Measurements from ENCODE around the gene CNOT6.

CNOT6 gene

GRCh38 chr5:180608572-180609310 is 114.6 kb downstream of the CNOT6 start:
- in situ Hi-C loops (cut with MboI; ENCODE audit: low pct_unique_long_range_greater_than_20kb, low sequenced_read_pairs), result no loop called here
- DNase-seq, result no peak

DNA sequence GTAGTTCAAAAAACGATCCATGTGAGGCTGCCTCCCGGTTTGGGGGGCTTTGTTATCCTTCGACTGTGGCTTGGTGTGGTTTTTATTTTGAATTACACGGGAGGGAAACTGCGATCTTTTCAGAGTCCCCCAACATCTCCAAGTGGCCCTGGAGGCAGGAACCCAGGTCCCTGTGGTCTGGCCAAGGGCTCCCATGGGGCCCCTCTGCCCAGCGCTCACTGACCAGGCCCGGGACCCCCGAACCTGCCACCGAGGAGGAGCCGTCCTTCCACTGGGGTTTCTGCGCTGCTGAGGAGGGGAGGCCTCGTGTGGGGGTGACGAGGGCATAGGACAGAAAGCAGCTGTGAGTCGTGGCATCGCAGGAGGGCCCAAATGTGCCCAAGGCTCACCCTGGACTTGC is 115.2 kb downstream of the CNOT6 start:
- DNase-seq, result no peak
- in situ Hi-C loops (cut with MboI; ENCODE audit: low pct_unique_long_range_greater_than_20kb, low sequenced_read_pairs), result no loop called here

GRCh38 chr5:180609817-180610550 is 115.8 kb downstream of the CNOT6 start:
- no peak for DNase-seq
- in situ Hi-C loops (cut with MboI; ENCODE audit: low pct_unique_long_range_greater_than_20kb, low sequenced_read_pairs), result no loop called here

- in situ Hi-C loops (cut with MboI; ENCODE audit: low pct_unique_long_range_greater_than_20kb, low sequenced_read_pairs), result no loop called here
- no peak for DNase-seq
These were observed 117.1 kb downstream of the CNOT6 start for GRCh38 chr5:180611140-180611850.

- DNase-seq, result no peak
- in situ Hi-C loops (cut with MboI; ENCODE audit: low pct_unique_long_range_greater_than_20kb, low sequenced_read_pairs), result no loop called here
These were observed 118.5 kb downstream of the CNOT6 start for GRCh38 chr5:180612683-180613082.

DNA sequence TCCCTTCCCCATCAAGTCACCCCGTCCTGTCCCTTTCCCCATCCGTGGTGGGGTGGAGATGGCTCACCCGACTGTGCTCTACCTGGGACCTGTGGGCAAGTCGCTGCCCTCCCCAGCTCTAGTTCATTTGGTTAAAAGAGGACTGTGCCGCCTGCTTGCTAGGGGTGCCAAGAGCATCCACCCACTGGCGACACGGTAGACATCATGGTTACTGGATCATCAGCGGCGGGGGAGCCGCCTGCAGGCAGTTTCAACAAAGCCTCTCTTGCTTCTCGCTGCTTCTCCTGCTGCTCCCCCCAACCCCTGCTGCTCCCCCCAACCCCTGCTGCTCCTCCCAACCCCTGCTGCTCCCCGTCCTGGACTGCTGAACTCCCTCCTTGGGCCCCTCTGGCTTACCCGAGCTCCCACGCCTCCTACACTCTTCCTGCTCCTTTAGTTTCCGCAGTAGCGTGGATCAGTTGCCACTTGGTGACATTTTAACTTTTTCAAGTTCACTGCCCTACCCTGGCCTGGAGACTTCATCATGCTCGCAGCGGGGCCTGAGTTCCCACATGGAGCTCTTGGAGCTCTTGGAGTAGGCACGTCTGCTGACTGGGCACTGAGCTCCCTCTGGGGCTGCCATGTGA is 119.1 kb downstream of the CNOT6 start:
- no peak for DNase-seq

GRCh38 chr5:180613814-180614188 is 119.6 kb downstream of the CNOT6 start:
- no peak for DNase-seq
- in situ Hi-C loops (cut with MboI; ENCODE audit: low pct_unique_long_range_greater_than_20kb, low sequenced_read_pairs), result no loop called here

More for the DNA sequence above, 119.1 kb downstream of the CNOT6 start:
- in situ Hi-C loops (cut with MboI; ENCODE audit: low pct_unique_long_range_greater_than_20kb, low sequenced_read_pairs), result no loop called here

- no peak for DNase-seq
- in situ Hi-C loops (cut with MboI; ENCODE audit: low pct_unique_long_range_greater_than_20kb, low sequenced_read_pairs), result no loop called here
These were observed 124.3 kb downstream of the CNOT6 start for GRCh38 chr5:180618487-180618828.

DNA sequence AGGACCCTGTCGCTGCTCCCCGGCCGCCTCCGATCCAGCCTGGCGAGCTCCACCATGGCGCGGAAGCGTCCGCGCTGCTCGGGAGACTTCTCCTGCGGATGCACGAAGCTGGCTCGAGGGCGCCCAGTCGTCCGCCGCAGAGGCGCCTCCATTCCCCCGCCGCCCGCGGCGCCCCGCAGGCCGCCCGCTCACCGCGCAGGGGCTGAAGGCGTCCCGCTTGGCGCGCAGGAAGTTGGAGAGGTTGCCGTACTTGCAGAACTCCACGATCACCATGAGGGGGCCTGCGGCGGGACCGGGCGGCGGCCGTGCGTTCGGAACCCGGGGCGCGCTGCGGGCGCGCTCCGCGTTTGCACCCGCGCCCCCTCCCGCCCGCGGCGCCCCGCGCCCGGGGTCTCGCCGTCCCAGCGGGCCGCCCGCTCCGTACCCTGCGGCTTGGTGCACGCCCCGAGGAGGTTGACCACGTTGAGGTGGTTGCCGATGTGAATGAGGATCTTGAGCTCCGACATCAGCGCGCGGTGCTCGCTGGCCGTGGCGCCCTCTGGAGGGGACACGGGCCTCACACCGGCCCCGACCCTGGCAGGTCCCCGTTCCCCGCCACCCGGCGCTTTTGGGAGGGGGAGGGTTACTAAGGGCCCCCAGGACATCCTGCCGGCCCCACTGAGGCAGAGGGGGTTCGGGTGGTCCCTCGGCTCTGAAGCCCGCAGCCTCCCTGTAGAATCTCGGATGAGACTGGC is 124.8 kb downstream of the CNOT6 start:
- in situ Hi-C loops (cut with MboI; ENCODE audit: low pct_unique_long_range_greater_than_20kb, low sequenced_read_pairs), result no loop called here

GRCh38 chr5:180619563-180619915 is 125.4 kb downstream of the CNOT6 start:
- DNase-seq, result no peak
- in situ Hi-C loops (cut with MboI; ENCODE audit: low pct_unique_long_range_greater_than_20kb, low sequenced_read_pairs), result no loop called here

More for the DNA sequence above, 124.8 kb downstream of the CNOT6 start:
- DNase-seq, result no peak

GRCh38 chr5:180620014-180620413 is 125.8 kb downstream of the CNOT6 start:
- no peak for DNase-seq
- in situ Hi-C loops (cut with MboI; ENCODE audit: low pct_unique_long_range_greater_than_20kb, low sequenced_read_pairs), result no loop called here

GRCh38 chr5:180621311-180621710 is 127.1 kb downstream of the CNOT6 start:
- DNase-seq, result no peak
- in situ Hi-C loops (cut with MboI; ENCODE audit: low pct_unique_long_range_greater_than_20kb, low sequenced_read_pairs), result no loop called here

DNA sequence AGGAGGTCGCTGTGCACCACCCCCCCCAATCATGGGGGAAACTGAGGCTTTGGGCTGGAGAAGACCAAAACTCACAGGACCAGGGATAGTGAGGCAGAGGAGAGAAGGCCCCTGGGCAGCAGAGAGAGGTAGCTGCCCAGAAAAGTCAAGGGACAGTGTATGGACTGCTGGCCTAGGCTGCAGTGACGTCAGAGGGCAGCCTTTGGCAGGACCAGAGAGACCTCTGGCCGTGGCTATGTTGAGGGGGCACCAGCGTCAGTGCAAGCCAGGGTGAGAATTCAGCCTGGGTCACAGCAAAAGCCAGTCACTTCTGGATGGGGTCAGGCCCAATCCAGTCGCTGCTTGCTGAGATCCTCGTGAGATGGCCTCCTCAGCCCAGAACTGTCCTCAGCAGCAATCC is 128.7 kb downstream of the CNOT6 start:
- in situ Hi-C loops (cut with MboI; ENCODE audit: low pct_unique_long_range_greater_than_20kb, low sequenced_read_pairs), result no loop called here
- DNase-seq, result no peak

DNA sequence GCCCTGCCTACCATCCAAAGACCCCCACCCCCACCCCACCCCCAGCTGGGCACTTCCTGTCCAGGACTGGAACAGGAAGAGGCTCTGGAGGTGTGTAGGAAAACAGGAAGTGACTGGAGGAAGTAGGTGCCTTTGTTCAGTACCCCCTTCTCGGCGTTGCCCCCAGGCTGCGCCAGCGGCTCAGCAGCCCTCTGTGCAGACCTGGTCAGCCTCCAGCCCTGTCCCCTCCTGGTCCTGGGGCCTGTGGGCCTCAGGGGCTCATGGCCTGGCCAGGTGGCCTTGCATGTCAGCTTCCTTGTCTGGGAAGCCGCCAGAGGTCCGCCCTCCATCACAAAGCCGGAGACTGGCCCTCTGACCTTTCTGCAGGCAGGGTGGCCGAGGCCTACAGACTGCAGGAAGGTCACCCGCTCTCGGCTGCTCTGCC is 129.2 kb downstream of the CNOT6 start:
- in situ Hi-C loops (cut with MboI; ENCODE audit: low pct_unique_long_range_greater_than_20kb, low sequenced_read_pairs), result no loop called here
- DNase-seq, result peak; percentile 9

- in situ Hi-C loops (cut with MboI; ENCODE audit: low pct_unique_long_range_greater_than_20kb, low sequenced_read_pairs), result no loop called here
- no peak for DNase-seq
These were observed 129.7 kb downstream of the CNOT6 start for GRCh38 chr5:180623844-180624243.

- in situ Hi-C loops (cut with MboI; ENCODE audit: low pct_unique_long_range_greater_than_20kb, low sequenced_read_pairs), result no loop called here
- no peak for DNase-seq
These were observed 130.4 kb downstream of the CNOT6 start for GRCh38 chr5:180624587-180624986.

DNA sequence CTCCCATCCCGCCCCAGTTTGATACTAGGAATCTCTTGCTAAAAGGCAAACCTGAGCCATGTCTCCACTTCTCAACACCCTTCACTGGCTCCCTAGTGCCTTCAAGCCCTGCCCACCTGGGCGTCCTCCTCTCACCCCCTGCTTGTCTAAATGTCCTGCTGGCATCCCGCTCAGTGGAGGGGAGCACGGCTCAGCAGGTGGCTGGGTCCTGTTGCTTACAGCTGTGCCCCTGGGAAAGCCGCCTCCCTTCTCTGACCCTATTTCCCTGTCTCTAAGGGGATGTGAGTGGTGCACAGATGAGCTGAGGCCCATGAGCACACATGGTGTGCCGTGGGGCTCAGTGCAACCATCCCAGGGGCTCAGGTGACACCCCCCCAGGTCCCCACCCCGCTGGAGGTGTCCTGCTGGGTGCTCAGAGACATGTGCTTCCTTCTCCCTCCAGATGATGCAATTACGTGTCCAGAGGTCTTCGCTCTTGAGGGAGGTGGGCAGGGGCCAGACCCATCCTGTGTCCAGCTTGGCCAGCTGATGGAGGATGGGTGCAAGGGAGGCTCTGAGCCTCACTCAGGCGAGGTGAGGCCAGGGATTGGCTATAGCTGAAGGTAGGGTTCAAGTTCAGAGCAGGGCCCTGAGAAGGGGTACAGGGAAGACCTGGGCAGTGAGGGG is 131.1 kb downstream of the CNOT6 start:
- no peak for DNase-seq
- in situ Hi-C loops (cut with MboI; ENCODE audit: low pct_unique_long_range_greater_than_20kb, low sequenced_read_pairs), result no loop called here

DNA sequence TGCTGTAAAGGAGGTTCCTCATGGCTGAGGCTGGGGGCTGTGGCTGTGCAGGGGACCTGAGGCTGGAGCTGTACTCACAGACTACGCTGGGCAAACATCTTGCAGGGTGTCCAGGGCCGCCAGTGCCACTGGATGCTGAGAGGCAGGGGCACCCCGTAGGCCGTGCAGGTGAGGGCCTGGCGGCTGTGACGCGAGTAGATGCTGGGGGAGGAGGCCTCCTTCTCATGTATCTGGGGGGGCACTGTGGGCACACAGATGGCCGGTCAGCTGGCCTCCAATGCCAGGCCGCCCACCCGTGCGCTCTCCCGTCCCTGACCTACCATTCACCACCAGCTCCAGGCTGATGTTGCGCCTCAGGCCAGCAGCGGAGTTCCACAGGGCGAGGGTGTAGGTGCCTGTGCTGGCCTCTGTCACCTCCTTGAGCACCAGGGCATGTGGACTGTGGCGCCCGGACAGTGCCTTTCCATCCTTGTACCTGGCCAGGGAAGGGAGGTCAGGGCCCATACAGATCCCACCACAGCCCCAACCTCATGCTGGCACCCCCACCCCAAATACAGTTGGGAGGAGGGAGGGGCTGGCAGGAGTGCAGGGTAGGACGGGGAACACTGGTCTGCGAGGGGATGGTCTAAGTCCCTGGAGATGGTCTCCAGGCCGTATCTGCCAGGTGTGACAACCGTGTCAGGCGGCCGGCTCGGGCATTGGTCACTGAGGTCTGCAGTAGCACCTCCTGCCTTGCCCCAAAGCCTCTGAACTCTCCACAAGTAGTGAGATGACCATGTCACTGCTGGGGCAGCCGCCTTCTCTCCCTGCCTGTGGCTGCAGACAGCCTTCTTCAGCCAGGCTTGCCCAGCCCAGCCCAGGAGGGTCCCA is 131.8 kb downstream of the CNOT6 start:
- in situ Hi-C loops (cut with MboI; ENCODE audit: low pct_unique_long_range_greater_than_20kb, low sequenced_read_pairs), result no loop called here
- no peak for DNase-seq

Measured in KBM-7 (cell line).